GM19035 (cell line): ENCODE results near the gene DSG3.
A peak's percentile ranks its signal among the peaks of the same experiment; 100 is the strongest.
"Not testable (repeated sequence)": the region's sequence is repeated elsewhere in the genome, so short reads cannot be mapped to it uniquely, and the experiment has no call there.

Experiments used
- ATAC-seq: cut with Tn5 transposase; IDR thresholded peaks from one replicate; pipeline ENCODE4 v1.9.1; 2021; ENCODE audit not compliant: unreplicated experiment

DSG3 gene

DNA sequence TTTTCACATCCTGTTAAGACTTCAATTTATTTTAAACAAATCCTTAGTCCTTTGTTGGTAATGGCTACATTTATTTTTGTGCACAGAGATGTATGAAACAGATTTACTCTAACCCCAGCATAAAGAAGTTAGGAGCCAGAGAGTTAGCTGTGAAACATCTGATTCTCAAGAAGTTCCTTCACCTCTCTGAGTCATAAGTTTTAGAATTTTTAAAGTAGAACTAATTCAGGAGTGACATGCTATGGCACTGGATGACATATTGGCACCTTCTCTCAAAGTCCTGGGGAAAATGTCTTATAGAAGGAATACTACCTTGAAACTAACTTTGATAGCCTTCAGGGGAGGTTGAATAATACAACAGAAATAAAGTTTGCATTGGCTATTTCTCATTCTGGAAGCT is 44.0 kb downstream of the DSG3 start:
- ATAC-seq: no peak

DNA sequence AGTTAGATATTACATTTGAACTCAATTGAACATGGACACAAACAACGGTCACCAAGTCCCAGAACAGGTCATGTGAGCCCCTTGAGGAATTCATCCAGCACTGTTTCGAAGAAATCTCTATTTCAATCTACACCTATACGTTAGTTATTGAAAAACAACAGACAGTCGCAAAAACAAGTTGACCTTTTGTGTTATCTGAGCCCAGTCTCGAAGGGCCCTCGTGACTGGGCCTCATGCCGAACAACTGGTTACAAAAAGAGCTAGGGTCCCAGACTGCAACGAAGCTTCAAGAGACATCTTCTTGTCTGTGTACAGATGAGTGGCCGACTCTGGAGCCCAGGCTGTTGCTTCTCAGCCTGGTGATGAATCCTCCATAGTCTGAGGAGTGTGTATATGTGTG is 45.1 kb downstream of the DSG3 start:
- no peak for ATAC-seq

- no peak for ATAC-seq
Observed at GRCh38 chr18:31493171-31493570, 45.6 kb downstream of the DSG3 start.

- no peak for ATAC-seq
Observed at GRCh38 chr18:31493941-31494340, 46.4 kb downstream of the DSG3 start.

DNA sequence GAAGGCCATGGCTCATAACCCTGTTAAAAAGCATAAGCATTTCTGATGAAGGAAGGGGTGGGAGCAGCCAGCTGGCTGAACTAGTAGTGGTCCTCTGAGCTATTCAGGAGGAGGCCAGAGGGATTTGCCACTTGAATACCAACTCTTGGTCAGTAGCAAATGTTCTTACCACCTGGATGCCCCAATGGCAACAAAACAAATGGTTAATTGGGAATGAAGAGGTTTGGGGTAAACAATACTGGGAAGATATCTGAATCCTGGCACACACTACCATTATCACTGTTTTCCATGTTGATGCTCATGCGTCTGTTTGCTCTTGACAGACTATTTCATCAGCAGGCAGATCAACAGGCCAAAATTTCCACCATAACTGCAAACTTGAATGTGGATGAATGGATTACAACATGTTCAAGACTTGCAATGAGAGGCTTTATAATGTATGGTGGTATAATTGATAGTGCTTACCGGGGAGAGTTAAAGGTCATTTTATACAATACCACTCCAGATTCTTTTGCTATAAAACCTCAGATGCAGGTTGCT is 47.2 kb downstream of the DSG3 start:
- ATAC-seq: not testable (repeated sequence)

GRCh38 chr18:31497404-31497835 is 49.9 kb downstream of the DSG3 start:
- no peak for ATAC-seq

DNA sequence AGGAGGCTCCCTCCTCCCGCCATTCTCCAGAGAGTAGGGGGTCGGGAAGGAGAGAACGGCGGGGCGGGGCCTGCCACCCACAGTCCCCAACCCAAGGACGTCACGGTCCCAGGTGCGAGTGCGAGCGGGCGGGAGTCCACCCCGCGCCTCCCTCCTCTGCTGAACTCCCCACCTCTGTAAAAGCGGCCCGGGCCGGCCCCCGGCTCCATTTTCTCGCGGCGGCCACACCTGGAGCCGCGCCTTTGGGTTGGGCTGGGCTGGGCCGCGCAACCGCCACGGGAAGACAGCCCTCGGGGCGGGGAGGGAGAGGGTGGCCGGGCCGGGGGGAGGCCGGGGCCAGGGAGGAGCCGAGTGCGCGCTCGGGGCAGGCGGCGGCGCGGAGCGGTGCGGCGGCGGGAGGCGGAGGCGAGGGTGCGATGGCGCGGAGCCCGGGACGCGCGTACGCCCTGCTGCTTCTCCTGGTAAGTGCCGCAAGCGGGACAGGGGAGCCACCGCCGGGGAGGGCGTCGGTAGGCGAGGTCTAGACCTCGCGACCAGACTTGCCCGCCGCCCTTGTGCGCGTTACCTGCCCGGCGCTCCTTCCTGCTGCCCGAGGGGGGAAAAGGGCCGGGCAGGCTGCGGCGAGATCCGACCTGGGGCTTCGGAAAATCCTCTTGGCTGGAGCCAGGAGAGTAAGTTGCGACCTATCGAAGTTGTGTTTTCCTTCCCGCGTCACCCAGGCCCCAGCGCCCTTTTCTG is 50.5 kb downstream of the DSG3 start, which contains the start of gene DSG2:
DSG2 (plus strand) TSS at position 342 of the 738 bp plus-strand sequence; CDS start at position 417, 75 bp downstream.
- ATAC-seq: peak; percentile 49

DNA sequence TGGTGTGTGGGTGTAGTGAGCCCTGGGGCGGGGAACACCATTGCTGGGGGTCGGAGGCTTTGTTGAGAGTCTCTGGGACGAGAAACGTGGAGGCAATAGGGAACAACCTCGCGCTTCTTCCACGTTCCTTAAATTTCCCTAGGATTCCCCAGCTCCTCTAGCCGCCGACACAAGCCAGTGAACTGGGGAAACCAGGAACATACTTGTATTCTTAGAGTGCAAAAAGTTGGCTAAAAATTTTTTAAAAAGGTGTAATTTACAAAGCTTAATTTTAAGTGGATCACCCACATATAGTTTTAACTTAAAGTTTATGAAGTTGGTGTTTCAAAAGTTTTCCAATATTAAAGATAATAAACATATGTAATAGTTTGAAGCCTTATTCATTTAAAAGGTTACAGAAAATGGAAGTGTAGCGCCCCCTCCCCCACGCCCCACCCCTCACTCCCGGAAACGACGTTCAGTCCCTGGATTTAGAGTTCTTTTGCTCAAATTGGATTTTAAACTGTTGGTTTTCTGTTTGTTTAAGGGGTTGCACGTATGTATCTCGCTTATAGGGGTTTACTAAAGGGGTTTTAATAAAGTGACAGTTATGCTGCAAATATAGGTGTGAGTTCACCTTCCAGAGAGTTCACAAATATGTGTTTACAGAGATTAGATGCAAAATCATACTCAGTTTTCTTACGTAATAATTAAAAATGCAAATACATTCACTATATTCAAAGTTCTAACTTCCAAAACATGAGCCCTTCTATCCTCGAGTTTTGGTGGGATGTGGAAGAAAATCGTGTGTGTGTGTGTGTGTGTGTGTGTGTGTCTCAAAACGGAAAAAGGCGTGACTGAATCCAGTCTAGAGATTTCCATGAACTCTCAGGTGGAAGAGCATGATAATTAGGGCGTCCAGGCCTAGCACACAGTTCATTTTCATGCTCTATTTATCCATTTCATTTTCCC is 51.3 kb downstream of the DSG3 start:
- no peak for ATAC-seq

DNA sequence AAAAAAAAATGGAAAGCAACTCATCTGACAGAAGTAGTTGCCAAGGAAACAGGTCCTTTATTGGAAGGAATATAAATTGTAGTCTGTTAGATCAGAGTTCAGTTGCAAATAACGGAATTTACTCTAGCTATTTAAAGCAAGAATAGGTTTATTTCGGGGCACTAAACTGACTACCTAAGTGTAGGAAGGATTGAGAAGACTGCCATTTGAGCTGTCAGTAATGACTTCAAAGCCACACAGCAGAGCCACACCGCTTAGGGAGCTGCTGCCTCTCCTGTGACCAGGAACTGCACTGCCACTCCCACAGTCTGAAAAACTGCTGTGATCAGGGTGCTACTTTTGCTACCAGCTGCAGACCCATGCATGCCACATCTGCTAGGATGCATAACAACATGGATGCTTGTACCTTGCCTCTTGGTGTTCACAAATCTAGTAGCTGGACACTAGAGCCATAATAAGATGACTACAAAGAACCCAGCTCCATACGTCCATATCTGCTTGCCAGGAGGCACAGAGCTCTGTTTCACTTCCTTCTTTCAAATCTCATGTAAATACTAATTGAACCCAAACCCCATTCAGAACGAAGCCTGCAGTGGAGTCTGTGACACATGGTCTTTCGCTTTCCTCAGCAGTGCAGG is 52.6 kb downstream of the DSG3 start:
- ATAC-seq: peak; percentile 84

DNA sequence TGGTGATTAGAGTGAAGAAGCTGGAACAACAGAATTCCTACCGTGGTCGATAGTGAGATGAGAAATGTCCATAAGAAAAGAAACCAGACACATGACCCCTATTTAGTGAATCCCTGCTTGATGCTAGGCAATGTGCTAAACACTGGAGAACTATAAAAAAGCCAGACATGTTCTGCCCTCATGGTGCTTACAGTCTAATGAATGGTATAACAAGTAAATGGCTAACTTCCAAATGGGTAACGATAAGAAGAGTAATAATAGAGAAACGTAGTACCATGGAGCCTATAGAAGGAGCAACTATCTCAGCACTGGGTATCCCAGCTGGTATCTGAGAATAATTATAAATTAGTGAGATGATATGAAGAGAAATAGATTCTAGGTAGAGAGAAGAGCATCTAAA is 55.5 kb downstream of the DSG3 start:
- ATAC-seq: no peak

GRCh38 chr18:31504455-31505147 is 57.1 kb downstream of the DSG3 start:
- no peak for ATAC-seq

DNA sequence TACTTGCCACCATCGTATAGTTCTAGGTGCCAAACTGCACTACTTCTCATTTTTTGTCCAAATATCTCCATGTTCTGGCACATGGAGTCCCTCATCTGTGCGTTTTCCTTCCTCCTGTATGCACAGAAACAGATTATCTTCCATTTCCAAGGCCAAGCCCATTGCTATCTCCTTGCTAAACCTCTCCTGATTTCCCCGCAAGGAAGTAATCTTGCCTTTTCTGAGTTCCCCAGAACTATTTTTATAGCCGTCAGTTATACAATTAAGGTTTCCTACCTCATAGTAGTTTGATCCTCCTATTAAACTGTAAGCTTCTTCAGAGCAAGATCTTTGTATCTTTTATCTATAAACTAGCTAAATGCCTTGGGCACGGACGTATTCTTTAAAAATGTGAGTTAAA is 57.6 kb downstream of the DSG3 start:
- no peak for ATAC-seq

GRCh38 chr18:31506024-31506742 is 58.6 kb downstream of the DSG3 start:
- ATAC-seq: no peak

DNA sequence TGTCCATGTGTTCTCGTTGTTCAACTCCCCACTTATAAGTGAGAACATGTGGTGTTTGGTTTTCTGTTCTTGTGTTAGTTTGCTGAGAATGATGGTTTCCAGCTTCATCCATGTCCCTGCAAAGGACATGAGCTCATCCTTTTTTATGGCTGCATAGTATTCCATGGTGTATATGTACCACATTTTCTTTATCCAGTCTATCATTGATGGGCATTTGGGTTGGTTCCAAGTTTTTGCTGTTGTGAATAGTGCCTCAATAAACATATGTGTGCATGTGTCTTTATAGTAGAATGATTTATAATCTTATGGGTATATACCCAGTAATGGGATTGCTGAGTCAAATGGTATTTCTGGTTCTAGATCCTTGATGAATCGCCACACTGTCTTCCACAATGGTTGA is 59.6 kb downstream of the DSG3 start:
- ATAC-seq: not testable (repeated sequence)

GRCh38 chr18:31508781-31509180 is 61.2 kb downstream of the DSG3 start:
- no peak for ATAC-seq

DNA sequence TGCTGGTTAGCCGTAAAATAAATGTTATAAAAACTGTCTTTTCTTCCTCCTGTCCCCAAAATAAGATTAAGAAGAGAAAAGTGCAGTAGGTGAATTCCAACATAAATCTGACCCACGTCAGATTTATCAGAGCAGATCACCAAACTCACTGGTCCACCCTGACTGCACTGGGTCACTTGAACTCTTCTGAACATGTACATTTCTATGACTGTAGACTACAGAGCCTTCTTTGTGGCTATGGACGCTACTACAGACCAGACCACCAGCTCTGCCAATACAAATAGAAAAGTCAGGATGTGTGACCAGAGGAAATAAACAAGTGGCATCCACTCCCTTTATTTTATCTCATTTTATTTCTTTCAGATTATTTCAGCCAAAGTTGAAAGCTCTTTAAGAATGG is 62.0 kb downstream of the DSG3 start:
- ATAC-seq: no peak

GRCh38 chr18:31510319-31510718 is 62.8 kb downstream of the DSG3 start:
- ATAC-seq: no peak

GRCh38 chr18:31511098-31511497 is 63.6 kb downstream of the DSG3 start:
- peak; percentile 43 for ATAC-seq

- no peak for ATAC-seq
Observed at GRCh38 chr18:31512203-31512764, 64.7 kb downstream of the DSG3 start.
